Esophagus mucosa (tissue), 1 donor: Measurements from ENCODE around the gene SLC1A3. TPM values are rescaled to one million over a fixed set of nuclear protein-coding genes. Genes with fewer than 3 reads are reported as not detected.

Experiments used
- ATAC-seq: fragments of 200-7000 bp; cut with Tn5 transposase; one replicate; pipeline ENCODE4 v1.9.1; 2020
- total RNA-seq: library from RNA; stranded (reverse); gene quantifications from one replicate; pipeline ENCODE4 v1.2.4, GENCODE V29; 2023
- donor health status: DM: yes; HTN: yes; CAD: no.

The SLC1A3 gene
- total RNA-seq, 1 donor from 2014 or later = 14.7 TPM

DNA sequence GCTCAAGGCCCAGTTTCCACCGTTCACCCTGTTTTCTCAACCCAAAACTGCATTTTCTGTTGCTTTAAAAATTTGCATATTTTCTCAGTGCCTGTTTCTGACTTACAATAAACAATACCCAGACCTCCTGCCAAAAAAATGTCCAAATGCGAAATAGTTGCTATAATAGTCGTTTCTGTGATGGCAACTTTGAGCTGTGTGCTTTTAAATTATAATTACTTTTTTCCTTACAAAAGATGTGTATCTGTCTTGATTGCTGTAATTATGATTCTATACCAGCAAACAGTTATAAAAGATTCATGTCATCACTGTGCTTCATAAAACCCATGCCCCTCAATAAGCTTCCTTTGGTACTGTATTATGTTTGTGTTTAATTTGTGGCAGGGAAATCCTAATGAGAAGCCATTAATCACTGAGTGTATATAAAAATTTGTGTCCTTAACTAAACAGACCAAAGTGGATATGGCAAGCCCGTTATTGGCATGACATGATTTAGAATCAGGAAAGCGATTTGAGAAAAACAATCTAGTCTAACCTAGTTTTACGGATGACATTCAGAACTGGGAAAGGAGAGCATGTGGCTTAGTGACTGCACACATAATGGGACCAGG is 5.4 kb upstream of the SLC1A3 start:
- ATAC-seq = no peak

DNA sequence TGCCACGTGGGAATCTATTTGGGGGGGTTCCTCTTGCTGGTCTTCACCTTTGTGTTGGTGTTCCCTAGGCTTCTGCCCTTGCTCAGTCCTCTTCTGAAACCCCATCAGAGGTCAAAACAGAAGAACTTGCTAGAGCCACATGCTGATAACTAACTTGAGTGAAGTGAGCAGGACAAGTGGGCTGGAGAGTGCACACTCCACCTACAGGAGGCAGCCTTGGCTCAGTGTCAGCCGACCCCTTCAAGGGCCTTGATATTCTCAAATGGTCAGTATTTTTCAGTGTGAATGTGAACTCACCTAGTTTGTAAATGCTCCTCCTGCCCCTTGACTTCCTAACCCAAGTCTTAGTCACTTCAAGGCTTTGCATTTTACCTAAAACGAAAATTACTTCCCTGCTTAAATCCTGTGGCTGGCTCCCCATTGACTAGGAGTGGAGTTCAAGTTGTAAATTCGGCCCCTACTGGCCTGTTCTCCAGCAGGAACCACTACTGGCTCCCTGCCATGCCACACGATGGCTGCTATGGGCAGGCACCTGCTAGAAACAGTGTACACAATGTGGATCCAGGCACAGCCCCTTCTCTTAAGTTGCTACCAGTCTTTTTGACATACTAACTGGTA is 3.6 kb upstream of the SLC1A3 start:
- ATAC-seq = no peak

DNA sequence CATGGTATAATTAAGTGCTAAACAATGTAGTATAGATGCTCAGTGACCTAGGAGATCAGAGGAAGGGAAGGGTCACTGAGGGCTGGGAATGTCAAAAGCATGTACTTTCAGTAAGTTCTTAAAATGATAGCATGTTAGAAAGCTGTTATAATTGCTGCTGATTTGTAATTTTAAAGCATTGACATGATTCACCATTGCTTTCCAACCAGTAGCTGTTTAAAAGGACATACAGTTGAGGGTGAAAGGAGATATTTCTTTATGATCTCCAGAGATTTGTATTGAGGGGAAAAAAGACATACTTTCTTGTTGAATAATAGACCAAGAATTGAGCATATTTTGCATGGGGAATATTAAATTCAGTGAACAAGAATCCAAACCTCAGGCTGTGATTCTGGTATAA is 1.2 kb upstream of the SLC1A3 start:
- ATAC-seq = no peak

DNA sequence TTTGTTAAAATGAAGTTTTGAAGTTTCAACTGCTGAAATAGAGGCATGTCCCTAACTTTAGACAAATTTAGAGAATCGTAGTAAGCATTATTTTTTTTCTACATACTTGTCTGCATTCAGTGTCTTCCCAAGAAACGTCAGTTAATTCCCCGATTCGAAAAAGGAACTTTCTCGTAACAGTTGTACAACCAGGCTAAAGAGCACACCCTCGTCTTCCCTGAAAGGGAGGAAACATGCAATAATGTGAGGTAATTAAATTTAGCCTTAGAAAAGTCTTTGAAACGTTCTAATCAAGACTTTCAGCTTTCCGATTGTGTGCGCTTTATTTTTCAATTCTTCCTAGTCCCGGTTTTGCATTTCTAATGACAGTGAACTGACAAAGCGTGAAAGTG is 374 bp upstream of the SLC1A3 start:
- no peak for ATAC-seq

DNA sequence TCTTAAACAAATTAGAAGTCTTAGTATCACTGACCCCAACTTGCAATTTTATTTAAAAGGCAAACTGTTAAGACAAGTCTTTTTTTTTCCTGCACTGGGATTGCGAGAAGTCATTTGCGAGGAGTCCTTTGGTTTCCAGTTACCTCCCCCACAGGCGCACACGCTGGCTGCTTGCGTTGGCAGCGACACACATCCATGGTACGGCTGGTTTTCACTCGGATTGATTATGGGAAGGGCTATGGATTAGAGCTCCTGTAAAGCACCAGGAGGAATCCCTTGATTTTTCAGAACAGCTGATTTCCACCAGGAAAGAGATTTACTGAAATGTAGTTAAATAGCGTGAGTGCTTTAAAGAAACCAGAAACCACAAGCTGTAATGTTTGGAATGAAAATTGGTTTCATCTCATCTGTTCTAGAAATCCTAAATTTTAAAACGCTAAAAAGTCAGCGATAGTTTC is 737 bp downstream of the SLC1A3 start:
- ATAC-seq = peak; percentile 42

DNA sequence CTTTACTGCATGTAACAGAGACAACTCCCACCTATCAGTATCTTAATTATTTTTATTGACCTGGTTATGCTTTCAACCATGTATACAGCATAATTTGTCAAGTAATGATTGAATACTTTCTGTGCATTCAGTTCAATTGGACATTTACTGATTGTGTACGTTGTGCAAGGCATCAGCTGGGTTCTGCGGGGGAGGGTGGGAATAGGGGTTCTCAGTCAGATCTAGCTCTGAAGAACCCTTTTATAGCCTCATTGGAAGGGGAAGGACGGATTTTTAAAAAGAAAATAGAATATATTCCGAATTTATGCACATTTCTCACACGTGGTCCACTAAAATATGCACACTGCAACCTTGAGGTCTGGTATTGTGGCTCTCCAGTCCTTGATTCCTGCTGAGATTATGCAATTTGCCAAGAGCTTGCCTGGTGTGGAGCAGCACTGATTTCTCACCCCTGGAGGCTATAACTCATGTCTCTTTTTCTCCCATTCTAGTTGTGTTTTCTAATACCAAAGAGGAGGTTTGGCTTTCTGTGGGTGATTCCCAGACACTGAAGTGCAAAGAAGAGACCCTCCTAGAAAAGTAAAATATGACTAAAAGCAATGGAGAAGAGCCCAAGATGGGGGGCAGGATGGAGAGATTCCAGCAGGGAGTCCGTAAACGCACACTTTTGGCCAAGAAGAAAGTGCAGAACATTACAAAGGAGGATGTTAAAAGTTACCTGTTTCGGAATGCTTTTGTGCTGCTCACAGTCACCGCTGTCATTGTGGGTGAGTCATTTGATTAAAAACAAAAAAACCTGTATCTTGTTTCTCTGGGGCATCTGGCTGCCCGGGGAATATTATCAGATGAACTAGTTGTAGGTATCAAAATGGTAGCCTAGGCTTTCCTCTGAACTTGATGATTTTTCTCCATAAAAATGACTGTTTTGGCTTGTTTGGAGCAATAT is 1.7 kb downstream of the SLC1A3 start:
- peak; percentile 34 for ATAC-seq

DNA sequence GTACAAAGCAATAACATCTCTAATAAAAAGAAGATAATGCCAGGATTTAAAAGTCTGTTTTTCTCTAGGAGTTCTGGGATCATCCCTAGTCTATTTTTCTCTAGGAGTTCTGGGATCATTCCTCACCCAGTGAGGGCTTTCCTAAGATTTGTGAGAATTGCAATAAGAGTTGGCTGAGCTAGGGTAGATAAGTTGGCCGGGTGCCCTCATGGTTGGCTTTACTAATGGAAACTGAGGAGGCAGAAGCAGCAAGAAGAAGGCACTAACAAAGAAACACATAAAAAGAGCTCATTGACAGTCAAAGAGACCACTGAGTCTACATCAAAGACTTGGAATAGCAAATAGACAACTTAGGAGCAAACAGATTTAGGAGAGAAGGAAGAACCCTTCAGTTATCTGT is 4.2 kb downstream of the SLC1A3 start:
- no peak for ATAC-seq

DNA sequence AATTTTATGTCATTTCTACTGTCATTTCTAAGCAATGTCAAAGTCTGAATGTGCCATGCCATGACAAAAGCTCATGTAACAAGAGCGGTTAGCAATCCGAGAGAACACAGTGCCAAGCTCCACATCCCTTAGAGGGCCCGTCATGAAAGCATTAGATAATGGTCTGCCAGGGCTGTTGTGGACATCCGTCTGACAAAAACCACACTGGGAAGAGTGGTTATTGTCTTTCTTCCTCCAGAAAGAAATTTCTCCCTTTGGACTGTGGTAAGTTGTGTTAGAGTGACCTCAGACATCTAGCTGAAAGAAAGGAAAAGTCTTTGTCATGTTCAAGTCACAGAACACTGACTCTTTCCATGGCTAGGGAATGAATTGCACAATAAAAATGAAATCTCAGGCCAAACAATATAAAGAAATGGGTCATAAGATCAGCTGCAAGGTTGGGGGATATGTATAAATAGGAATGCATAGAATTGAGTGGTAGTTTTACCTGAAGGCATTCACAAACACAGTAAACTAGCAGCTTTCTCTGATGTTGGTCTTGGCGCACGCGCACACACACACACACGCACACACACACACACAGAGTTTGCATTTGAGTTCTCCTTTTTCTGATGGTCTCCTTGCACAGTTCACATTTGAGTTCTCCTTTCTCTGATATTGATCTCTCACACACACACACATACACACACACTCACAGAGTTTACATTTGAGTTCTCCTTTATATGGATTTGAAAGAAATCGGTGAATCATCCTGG is 5.3 kb downstream of the SLC1A3 start:
- no peak for ATAC-seq

DNA sequence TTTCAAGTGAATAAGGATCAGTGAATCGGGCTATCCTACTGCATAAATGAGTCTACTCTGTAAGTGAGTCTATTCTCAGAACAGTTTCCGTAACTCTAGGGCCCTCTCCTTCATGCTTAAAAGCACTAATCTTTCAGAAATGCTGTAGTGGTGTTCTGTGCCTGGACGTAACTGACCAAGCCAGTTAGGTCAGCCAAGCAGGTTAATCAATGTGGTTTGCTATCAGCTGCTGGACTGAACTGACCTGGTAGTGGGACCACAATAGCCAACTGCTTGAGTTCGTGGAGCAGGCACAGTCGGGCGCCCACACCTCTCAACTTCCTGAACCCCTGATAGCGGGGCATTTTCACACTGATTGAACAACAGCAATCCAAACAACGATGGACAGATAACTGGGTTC is 6.8 kb downstream of the SLC1A3 start:
- no peak for ATAC-seq

DNA sequence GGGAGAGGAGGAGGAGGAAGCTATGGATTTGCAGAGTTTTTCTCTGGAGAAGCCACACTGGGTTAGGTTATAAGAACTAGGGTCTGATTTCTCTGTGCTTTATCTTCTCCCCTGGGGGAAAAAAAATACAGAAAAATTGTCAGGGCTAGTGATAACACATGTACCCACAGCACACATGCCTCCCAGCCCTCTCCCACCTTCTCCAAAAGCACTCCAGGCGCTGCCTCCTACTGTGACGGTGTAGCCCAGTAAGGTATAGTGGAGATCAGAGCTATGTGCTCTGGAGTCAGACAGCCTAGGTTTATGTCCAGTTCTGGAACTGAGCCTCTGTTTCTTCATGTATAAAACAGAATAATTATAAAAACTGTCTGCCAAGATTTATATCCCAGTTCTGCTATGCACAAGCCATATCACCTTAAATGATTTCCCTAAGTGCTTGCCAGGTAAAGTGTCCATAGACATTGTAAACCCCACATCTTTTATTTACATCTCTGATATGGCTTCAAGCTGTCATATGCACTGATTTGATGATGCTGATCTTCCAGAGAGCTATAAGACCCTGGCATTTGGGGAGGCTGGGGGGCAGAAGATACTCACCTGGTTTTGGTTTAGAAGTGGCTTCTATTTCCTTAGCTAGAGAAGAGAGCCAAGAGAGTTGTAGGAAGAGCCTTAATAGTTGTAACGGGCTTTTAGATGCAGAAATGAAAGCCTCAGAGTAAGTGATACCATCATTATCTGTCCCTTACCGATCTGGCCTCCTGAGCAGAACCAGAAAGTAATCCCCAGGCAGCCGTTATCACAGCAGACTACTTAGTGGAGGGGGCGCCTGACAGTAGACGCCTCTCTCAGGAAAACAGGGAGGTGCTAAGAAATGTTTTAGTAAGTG is 7.6 kb downstream of the SLC1A3 start:
- ATAC-seq = no peak

DNA sequence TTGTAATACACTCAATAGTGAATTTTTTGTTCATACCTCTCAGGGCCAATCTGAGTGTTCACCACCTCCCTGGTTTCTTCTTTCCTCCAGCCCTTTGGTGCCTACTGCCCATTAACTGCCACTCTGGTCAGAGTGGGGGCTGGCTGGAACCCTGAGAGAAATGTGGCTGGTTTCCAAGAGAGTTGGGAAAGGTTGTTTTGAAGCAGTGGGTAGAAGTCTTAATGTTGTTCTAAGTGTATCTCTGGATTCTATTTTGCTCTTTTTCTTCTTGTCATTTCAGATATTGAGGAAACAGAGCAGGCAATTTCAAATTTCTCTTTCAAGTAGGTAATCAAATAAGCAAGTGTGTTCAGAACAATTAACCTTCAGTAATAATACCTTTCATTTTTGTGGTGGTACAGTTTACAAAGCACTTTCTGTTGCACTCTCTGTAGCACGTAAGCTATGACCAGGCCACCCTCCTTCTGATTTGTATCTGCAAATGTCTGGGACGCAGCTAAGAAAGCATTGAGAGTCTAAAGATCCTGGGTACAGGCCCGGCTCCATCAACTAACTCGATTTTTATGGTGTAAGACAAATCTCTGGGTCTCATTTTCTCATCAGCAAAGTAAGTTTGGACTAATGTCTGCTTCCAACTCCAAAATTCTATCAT is 8.4 kb downstream of the SLC1A3 start:
- no peak for ATAC-seq

DNA sequence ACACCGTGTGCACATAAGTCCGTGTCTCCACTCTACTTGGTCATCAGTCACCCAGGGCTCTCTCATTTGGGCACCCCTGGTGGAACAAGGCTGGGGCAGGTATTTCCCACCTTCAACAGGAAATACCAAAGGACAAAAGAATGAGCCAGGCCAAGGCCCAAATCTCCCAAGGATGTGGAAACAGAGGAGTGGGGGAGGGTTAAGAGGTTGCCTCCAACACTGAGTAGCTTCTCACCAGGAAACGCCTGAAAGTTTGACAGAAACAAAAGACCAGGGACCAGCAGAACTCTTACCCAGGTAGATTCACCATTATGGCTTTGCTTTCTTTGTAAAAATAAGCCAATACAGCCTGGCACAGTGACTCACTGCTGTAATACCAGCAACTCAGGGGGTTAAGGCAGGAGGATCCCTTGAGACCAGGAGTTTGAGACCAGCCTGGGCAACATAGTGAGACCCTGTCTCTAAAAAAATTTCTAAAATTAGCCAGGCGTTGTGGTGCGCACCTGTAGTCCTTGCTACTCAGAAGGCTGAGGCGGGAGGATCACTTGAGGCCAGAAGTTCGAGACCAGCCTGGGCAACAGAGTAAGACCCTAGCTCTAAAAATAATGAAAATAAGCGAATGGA is 12.7 kb downstream of the SLC1A3 start:
- no peak for ATAC-seq

DNA sequence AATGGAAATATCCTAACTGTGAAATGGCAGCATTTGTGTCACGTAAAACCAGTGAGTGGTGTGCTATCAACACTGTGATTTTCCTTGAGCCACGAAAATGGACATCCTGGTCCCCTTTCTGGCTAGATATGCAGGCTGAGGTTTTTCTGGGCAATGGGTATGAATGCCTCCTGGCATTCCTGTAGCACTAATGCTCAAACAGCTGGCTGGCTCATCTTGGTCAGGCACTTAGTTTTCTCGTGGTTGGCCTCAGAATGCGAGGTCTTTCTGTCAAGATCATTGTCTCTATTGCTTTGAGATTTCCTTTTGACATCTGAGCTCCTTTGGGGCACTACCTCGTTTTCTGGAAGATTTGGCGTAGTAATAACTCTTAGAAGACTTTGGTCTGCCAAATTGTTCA is 15.6 kb downstream of the SLC1A3 start:
- no peak for ATAC-seq

DNA sequence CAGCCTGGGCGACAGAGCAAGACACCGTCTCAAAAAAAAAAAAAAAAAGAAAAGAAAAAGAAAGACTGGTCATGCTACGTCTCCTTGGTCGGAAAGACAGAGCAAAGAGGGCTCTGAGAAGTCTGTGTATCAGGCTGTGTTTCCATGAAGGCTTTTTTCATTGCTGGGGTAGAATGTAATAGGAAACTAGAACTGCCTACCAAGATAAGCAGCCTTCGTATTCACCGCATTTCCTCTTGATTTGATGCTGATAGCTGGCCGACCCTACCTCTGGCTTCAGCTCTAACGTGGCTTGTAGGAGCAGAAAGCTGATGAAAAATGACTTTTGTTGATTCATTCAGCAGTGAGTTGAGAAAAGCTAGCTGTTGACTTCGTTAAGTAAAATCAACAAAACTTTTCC is 17.4 kb downstream of the SLC1A3 start:
- no peak for ATAC-seq

DNA sequence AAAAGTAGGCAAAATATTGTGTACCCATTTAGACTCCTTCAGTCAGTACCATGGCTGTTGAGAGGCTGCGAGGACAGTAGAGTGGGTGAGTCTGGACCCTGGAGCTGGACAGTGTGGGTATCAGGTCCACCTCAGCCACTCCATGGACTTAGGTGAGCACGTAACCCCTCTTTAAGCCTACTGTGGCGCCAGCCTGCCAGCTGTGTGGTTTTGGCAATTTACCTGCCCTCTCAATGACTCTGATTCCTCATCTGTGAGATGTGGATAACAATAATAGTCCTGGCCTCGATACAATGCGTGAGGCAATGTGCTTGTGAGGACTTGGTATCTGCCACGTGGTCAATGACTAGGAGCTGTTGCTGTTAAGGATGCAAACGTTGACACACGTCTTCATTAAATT is 17.9 kb downstream of the SLC1A3 start:
- peak; percentile 55 for ATAC-seq

DNA sequence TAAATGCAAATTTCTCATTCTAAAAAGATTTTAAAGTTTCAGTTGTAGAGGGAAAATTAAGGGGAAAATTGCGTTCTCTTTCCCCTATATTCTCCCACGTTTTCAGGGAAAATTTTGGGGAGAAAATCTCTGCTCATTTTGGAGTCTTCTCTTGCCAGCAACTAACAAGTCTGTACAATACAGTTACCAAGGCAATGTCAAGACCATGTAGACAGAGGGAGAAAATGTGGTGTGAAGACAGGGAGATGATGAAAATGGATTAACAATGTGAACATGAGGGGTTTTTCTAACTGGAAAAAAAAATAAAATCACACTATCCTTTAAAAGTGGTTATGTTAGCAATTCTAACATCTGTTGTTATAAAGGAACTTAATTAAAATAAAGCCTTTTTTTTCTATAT is 22.3 kb downstream of the SLC1A3 start:
- no peak for ATAC-seq

DNA sequence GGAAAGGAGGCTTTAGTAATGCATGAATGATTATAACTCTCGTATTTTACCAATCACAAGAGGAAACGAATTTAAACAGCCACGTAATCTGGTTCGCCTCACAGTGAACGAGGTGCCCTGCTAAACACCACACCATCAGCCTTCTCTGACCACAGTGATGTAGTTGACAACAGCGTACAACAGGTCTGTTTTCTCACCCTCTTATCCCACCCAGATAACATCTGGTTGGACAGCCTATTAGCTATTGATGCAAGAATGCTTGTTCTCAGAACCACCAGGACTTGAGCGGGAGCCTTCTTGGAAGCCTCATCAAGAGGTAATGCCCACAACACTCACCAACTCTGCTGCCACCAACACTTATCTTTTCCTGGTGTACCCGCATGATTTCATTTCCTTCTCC is 23.3 kb downstream of the SLC1A3 start:
- no peak for ATAC-seq

DNA sequence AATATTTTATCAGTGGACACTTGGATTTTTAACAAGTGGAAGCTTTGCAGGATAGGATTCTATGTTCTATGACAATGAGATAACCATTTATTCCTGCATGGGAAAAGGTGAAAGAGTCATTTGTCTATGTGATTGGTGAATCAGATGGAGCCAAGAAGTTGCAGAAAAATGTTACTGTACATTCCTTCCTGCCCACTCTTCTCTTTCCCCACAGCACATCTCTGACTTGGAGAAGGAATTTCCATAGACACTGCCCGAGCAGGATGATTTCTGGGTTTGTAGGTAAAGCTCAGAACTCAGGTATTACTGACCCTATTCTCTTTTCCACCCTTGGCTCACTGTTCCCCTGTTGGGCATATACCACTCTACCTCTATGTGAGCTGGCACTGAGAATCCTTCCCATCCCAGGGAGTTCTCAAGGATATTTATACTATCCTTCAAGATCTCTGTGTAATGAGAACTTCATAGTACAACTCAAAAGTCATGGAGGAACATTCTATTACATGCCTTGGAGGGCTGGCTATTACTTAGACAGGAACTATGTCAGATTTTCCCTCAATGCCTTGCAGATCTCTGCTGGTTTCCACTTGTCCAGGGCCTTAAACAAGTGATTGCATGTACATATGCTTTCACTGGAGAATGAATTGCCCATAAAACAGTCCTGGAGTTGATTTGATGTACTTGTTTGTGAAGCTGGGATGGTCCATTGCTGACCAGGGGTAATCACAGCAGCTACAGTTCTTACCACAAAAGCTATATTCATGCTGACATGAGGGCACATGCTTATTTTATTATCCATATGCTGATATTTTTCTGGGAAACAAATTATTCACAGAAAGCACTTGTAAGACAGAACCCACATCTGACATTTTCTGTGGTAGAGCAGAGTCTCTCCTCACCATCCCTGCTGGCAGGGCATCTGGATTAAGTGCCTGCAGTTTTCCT is 24.1 kb downstream of the SLC1A3 start:
- ATAC-seq = no peak

DNA sequence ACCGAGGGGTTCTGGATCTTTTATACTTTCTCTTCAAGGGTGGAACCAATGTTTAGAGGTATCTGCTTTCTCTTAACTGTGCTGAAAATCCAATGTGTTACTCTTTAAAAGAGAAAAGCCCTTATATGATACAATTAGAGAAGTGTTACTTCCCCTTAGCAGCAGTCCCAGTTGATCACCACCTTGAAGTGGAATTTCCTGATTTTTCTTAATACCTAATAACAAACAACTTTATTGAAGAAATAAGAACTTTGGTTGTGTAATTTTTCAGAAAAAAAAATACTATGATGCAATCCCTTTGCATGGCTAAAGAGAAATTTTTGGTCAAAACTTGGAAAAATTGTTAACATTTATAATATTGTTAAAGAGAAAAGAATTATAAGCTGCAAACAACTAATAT is 24.7 kb downstream of the SLC1A3 start:
- ATAC-seq = no peak
